Esophagus muscularis mucosa (tissue), 4 donors: ENCODE measurements around the gene RIPOR2.

Experiments used
- EP300 ChIP-seq: sonication (generic); formaldehyde crosslinking; IDR thresholded peaks from one replicate; pipeline ENCODE4 v1.6.1; 2017; ENCODE audit warnings: antibody characterized with exemption
- POLR2A ChIP-seq: fragments of 450-650 bp; IDR thresholded peaks from one replicate; pipeline ENCODE4 v1.6.1; 2017; ENCODE audit warnings: antibody characterized with exemption, moderate library complexity, mild to moderate bottlenecking, low read depth
- POLR2AphosphoS5 ChIP-seq, 2 donors: sonication (generic); formaldehyde crosslinking; IDR thresholded peaks; one replicate each; pipeline ENCODE4 v1.6.1; 2017; ENCODE audit warnings: antibody characterized with exemption in 2 of 2
- TF ChIP-seq, protein P1 (sequence below), 3 experiments: fragments of 200-600 bp in 2 of 3; fragments of 450-650 bp in 1 of 3; sonication (generic) in 2 of 3; IDR thresholded peaks; one replicate each; pipeline ENCODE4 v1.5.1; 2017 to 2019; ENCODE audit warnings: antibody characterized with exemption in 3 of 3, mild to moderate bottlenecking in 2 of 3, moderate library complexity in 1 of 3

DNA sequence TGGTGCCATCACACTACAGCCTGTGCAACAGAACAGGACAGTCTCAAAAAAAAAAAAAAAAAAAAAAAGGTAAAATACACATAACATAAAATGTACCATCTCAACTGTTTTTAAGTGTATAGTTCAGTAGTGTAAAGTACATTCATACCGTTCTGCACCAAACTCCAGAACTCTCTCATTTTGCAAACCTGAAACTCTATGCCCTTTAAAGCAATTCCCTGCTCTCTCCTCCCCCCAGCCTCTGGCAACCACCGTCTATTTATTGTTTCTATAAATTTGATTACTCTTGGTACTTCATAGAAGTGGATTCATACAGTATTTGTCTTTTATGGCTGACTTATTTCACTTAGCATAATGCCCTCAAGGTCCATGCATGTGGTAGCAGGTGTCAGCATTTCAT lies 12.9 kb downstream of the RIPOR2 start:
- TF ChIP-seq EP300 (no peak), POLR2A (no peak), POLR2AphosphoS5 (IDR thresholded peaks at IDR 0.05) (no peak)
- TF ChIP-seq, protein P1, sequence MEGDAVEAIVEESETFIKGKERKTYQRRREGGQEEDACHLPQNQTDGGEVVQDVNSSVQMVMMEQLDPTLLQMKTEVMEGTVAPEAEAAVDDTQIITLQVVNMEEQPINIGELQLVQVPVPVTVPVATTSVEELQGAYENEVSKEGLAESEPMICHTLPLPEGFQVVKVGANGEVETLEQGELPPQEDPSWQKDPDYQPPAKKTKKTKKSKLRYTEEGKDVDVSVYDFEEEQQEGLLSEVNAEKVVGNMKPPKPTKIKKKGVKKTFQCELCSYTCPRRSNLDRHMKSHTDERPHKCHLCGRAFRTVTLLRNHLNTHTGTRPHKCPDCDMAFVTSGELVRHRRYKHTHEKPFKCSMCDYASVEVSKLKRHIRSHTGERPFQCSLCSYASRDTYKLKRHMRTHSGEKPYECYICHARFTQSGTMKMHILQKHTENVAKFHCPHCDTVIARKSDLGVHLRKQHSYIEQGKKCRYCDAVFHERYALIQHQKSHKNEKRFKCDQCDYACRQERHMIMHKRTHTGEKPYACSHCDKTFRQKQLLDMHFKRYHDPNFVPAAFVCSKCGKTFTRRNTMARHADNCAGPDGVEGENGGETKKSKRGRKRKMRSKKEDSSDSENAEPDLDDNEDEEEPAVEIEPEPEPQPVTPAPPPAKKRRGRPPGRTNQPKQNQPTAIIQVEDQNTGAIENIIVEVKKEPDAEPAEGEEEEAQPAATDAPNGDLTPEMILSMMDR (IDR thresholded peaks at IDR 0.05): no peak
